GM19467 (cell line): ENCODE results near the gene GNG3.

Experiments used
- ATAC-seq: cut with Tn5 transposase; IDR thresholded peaks from one replicate; pipeline ENCODE4 v1.9.1; 2021; ENCODE audit warnings: mild to moderate bottlenecking, moderate library complexity; ENCODE audit not compliant: unreplicated experiment

GNG3 gene

GRCh38 chr11:62753736-62754603 is 46.5 kb downstream of the GNG3 start, which contains the start of gene ZBTB3:
ZBTB3 (minus strand) TSS chr11:62754160; CDS start chr11:62753664, 496 bp downstream.
- ATAC-seq: peak; percentile 96

GRCh38 chr11:62755086-62755615 is 47.7 kb downstream of the GNG3 start:
- no peak for ATAC-seq

- ATAC-seq: no peak
Measured at GRCh38 chr11:62757846-62758788, 50.6 kb downstream of the GNG3 start.
